GM23338 (cell line): Measurements from ENCODE around the gene ARF1. TPM values are rescaled to one million over a fixed set of nuclear protein-coding genes. Genes with fewer than 3 reads are reported as not detected.

Experiments
- ATAC-seq: fragments of 200-7000 bp; cut with Tn5 transposase; 3 replicates; pipeline ENCODE4 v1.9.1; 2020
- DNase-seq: peaks from one replicate; pipeline ENCODE4 v3.0.0-alpha.2; 2015; ENCODE audit warnings: low spot score
- H2AFZ ChIP-seq: fragments of 200-600 bp; sonication (generic); 2 replicates; pipeline ENCODE4 v1.8.0; 2016; ENCODE audit warnings: antibody characterized with exemption, mild to moderate bottlenecking, moderate library complexity
- H3F3A ChIP-seq: fragments of 200-600 bp; sonication (generic); replicated peaks from 2 replicates; pipeline ENCODE4 v1.8.0; 2017; ENCODE audit warnings: antibody characterized with exemption, mixed run types, low read depth
- H3K27ac ChIP-seq: fragments of 200-600 bp; sonication (generic); 2 replicates; pipeline ENCODE4 v1.6.1; 2016; ENCODE audit warnings: low read depth
- H3K27me3 ChIP-seq: fragments of 200-600 bp; sonication (generic); 2 replicates; pipeline ENCODE4 v1.8.0; 2016; ENCODE audit warnings: mild to moderate bottlenecking, mixed run types, moderate library complexity; ENCODE audit not compliant: insufficient read depth
- H3K36me3 ChIP-seq: fragments of 200-600 bp; sonication (generic); 2 replicates; pipeline ENCODE4 v1.8.0; 2016; ENCODE audit warnings: mild to moderate bottlenecking; ENCODE audit not compliant: insufficient read depth
- H3K4me1 ChIP-seq: fragments of 200-600 bp; sonication (generic); 2 replicates; pipeline ENCODE4 v1.8.0; 2016; ENCODE audit warnings: mild to moderate bottlenecking, moderate library complexity; ENCODE audit not compliant: insufficient read depth
- H3K4me2 ChIP-seq: fragments of 200-600 bp; sonication (generic); 2 replicates; pipeline ENCODE4 v1.7.1; 2017; ENCODE audit warnings: mixed run types
- H3K4me3 ChIP-seq: fragments of 200-600 bp; sonication (generic); 2 replicates; pipeline ENCODE4 v1.6.1; 2016; ENCODE audit warnings: mixed run types
- H3K79me2 ChIP-seq: fragments of 200-600 bp; sonication (generic); replicated peaks from 2 replicates; pipeline ENCODE4 v1.8.0; 2017; ENCODE audit warnings: mild to moderate bottlenecking; ENCODE audit not compliant: insufficient read depth
- H3K9me2 ChIP-seq: fragments of 200-600 bp; sonication (generic); 2 replicates; pipeline ENCODE4 v1.8.0; 2017; ENCODE audit not compliant: insufficient read depth
- H4K20me1 ChIP-seq: fragments of 200-600 bp; sonication (generic); replicated peaks from 2 replicates; pipeline ENCODE4 v1.8.0; 2017; ENCODE audit warnings: mild to moderate bottlenecking; ENCODE audit not compliant: insufficient read depth
- H3K27ac Mint-ChIP-seq: 2 replicates; pipeline ENCODE4 v1.8.0; 2020; ENCODE audit warnings: inconsistent platforms, mild to moderate bottlenecking, moderate library complexity, mixed read lengths
- H3K27me3 Mint-ChIP-seq: 3 replicates; pipeline ENCODE4 v1.8.0; 2022; ENCODE audit warnings: low read depth, mild to moderate bottlenecking, moderate library complexity, mixed read lengths, inconsistent platforms; ENCODE audit not compliant: insufficient read depth, poor library complexity
- H3K36me3 Mint-ChIP-seq: 3 replicates; pipeline ENCODE4 v1.8.0; 2021; ENCODE audit warnings: low read depth, mild to moderate bottlenecking, inconsistent platforms, moderate library complexity, mixed read lengths
- H3K4me1 Mint-ChIP-seq: 3 replicates; pipeline ENCODE4 v1.8.0; 2020; ENCODE audit warnings: mild to moderate bottlenecking, inconsistent platforms, mixed read lengths
- H3K4me3 Mint-ChIP-seq: 3 replicates; pipeline ENCODE4 v1.8.0; 2021; ENCODE audit warnings: moderate library complexity, mild to moderate bottlenecking, inconsistent platforms, mixed read lengths
- H3K9me3 Mint-ChIP-seq: 3 replicates; pipeline ENCODE4 v1.8.0; 2020; ENCODE audit warnings: moderate library complexity, mild to moderate bottlenecking, inconsistent platforms, mixed read lengths
- CREB1 ChIP-seq: fragments of 250-450 bp; sonication (Bioruptor Pico); IDR thresholded peaks from 2 replicates; pipeline ENCODE4 v1.5.0; 2020; ENCODE audit warnings: low read depth, mild to moderate bottlenecking, moderate library complexity
- EZH2 ChIP-seq: fragments of 200-600 bp; sonication (generic); IDR thresholded peaks from one replicate; pipeline ENCODE4 v1.8.0; 2017; ENCODE audit warnings: antibody characterized with exemption, mild to moderate bottlenecking, low read depth; ENCODE audit not compliant: unreplicated experiment
- EZH2phosphoT487 ChIP-seq: fragments of 200-600 bp; sonication (generic); IDR thresholded peaks from one replicate; pipeline ENCODE4 v1.8.1; 2018; ENCODE audit warnings: antibody characterized with exemption; ENCODE audit not compliant: unreplicated experiment
- JUNB ChIP-seq: IDR thresholded peaks from one replicate; pipeline ENCODE4 v1.6.1; 2016; ENCODE audit warnings: antibody characterized with exemption; ENCODE audit not compliant: unreplicated experiment
- NANOG ChIP-seq: IDR thresholded peaks from 2 replicates; pipeline ENCODE4 v1.6.1; 2016; ENCODE audit warnings: antibody characterized with exemption, borderline replicate concordance
- POLR2AphosphoS5 ChIP-seq: IDR thresholded peaks from 2 replicates; pipeline ENCODE4 v1.6.1; 2016; ENCODE audit warnings: antibody characterized with exemption, low read depth
- REST ChIP-seq: IDR thresholded peaks from one replicate; pipeline ENCODE4 v1.6.1; 2018; ENCODE audit warnings: antibody characterized with exemption; ENCODE audit not compliant: unreplicated experiment
- STAT1 ChIP-seq: IDR thresholded peaks from one replicate; pipeline ENCODE4 v1.6.1; 2016; ENCODE audit warnings: antibody characterized with exemption; ENCODE audit not compliant: unreplicated experiment
- ZNF114 ChIP-seq: fragments of 250-450 bp; sonication (Bioruptor Pico); IDR thresholded peaks from 2 replicates; pipeline ENCODE4 v1.5.0; 2020; ENCODE audit warnings: mild to moderate bottlenecking, moderate library complexity
- ZNF331 ChIP-seq: fragments of 250-450 bp; sonication (Bioruptor Pico); IDR thresholded peaks from 2 replicates; pipeline ENCODE4 v1.5.0; 2020; ENCODE audit warnings: low read depth, mild to moderate bottlenecking, moderate library complexity
- ZNF462 ChIP-seq: fragments of 250-450 bp; sonication (Bioruptor Pico); IDR thresholded peaks from 2 replicates; pipeline ENCODE4 v1.5.0; 2020; ENCODE audit warnings: mild to moderate bottlenecking, moderate library complexity
- polyA plus RNA-seq: library from polyadenylated mRNA; unstranded; fragments of >200 nt; fragmentation: Nextera tagmentation; extraction: Ambion mirVana; gene quantifications from 2 replicates; pipeline ENCODE4 v1.2.1, GENCODE V29; 2016
- total RNA-seq: library from RNA; depleted of rRNA; stranded (reverse); fragments of >200 nt; shearing (Covaris generic); gene quantifications from 2 replicates; pipeline ENCODE4 v1.2.3, GENCODE V29; 2014
- TF ChIP-seq, protein P1 (sequence below), 2 experiments: fragments of 200-600 bp in 1 of 2; sonication (generic) in 1 of 2; conservative IDR thresholded peaks; 2 replicates each; pipeline versions ENCODE4 v1.5.1 to v1.6.1; 2016 to 2017; ENCODE audit warnings: antibody characterized with exemption in 2 of 2, low read depth in 2 of 2, mild to moderate bottlenecking in 2 of 2, moderate library complexity in 1 of 2

Gene ARF1
- total and polyA plus RNA-seq, 2 experiments from 2014 or later: 210 to 306 TPM

DNA sequence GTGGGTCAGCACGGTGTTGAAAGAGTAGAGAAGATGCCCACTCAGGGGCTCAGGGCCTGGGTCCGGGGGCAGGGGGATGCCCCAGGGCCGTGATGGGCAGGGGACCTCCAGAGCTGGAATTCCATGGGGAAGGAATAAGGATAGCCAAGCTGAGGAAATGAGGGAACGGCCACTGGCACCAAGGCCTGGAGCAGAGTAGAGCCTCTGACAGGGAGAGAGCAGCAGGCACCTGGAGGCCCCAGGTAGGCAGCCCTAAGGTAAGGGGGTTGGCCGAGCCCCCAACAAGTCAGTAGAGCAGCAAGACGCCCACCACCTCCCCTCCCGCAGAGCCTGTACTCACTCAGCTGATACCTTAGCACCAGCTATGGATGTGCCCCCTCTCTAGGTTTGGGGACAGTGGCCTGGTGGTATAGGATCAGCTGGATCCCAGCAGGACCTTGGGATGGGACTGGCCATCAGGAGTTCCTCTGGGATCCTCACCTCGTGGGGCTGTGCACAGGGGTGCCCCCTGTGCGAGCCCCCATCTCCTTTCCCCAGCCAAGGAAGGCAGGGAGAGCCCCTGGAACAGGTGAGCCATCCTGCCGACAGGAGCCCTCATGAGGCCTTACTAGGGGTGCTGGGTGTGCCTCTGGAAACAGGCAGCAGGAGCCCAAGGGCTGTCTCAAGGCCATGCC lies 21.0 kb upstream of the ARF1 start (continued):
- TF ChIP-seq NANOG: no peak
- no peak for TF ChIP-seq ZNF114
- no peak for TF ChIP-seq POLR2AphosphoS5
- TF ChIP-seq JUNB: no peak
- no peak for TF ChIP-seq EZH2phosphoT487
- no peak for TF ChIP-seq EZH2
- TF ChIP-seq CREB1 (CRISPR knock-in tag): no peak
- no peak for TF ChIP-seq REST

GRCh38 chr1:228062085-228062791 lies 20.3 kb upstream of the ARF1 start:
- Mint-ChIP-seq H3K4me1 (peaks cover 5% of the 10 kb centered on the region), H3K36me3 (peaks cover 4% of the 10 kb centered on the region; the same call in 1 of the 3 replicates), H3K27me3 (peaks cover 79% of the 10 kb centered on the region), H3K27ac (no peak overlapping the region), H3K9me3 (no peaks in the 10 kb centered on the region), H3K4me3 (no peak overlapping the region)
- peaks cover 92% of the 10 kb centered on the region for H3K27me3 ChIP-seq
- H2AFZ ChIP-seq: no peak overlapping the region
- no peaks in the 10 kb centered on the region for H3F3A ChIP-seq
- H3K79me2 ChIP-seq: no peaks in the 10 kb centered on the region
- no peak overlapping the region for H3K4me2 ChIP-seq
- H3K4me1 ChIP-seq: peaks cover 5% of the 10 kb centered on the region; the same call in 1 of the 2 replicates
- H4K20me1 ChIP-seq: no peaks in the 10 kb centered on the region
- H3K36me3 ChIP-seq: no peaks in the 10 kb centered on the region
- H3K9me2 ChIP-seq: no peaks in the 10 kb centered on the region
- H3K27ac ChIP-seq: no peak overlapping the region
- DNase-seq (no peak), ATAC-seq (no peak)
- H3K4me3 ChIP-seq: no peak overlapping the region
- TF ChIP-seq STAT1 (no peak), ZNF462 (CRISPR knock-in tag) (no peak), CREB1 (CRISPR knock-in tag) (no peak), ZNF331 (CRISPR knock-in tag) (no peak), POLR2AphosphoS5 (no peak)
- TF ChIP-seq, protein P1, sequence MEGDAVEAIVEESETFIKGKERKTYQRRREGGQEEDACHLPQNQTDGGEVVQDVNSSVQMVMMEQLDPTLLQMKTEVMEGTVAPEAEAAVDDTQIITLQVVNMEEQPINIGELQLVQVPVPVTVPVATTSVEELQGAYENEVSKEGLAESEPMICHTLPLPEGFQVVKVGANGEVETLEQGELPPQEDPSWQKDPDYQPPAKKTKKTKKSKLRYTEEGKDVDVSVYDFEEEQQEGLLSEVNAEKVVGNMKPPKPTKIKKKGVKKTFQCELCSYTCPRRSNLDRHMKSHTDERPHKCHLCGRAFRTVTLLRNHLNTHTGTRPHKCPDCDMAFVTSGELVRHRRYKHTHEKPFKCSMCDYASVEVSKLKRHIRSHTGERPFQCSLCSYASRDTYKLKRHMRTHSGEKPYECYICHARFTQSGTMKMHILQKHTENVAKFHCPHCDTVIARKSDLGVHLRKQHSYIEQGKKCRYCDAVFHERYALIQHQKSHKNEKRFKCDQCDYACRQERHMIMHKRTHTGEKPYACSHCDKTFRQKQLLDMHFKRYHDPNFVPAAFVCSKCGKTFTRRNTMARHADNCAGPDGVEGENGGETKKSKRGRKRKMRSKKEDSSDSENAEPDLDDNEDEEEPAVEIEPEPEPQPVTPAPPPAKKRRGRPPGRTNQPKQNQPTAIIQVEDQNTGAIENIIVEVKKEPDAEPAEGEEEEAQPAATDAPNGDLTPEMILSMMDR (conservative IDR thresholded peaks at IDR 0.05; ENCODE audit: low read depth in 2 of 2): no peak
